ENCODE measurements around the gene CNP.
"Not testable (repeated sequence)": the region's sequence is repeated elsewhere in the genome, so short reads cannot be mapped to it uniquely, and the experiment has no call there.

Gene CNP

DNA sequence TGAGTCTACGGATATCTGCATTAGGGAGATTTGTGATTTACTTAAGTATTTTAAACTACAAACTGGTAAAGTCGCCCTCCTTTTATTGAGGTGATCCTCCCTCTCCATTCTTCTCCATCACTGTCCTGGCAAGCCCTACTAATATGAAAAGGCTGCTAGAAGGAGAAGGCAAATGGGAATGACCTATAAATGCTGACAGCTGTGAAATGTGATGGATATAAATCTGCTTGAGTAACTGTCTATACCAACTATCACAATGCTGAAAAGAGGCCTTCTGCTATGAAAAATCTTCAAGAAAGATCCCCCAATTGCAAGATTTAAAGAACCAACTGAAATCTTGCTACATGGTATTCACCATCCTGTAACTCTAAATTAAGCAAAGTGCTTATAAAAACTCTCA, 35.1 kb downstream of the CNP start:
- DNase-seq (ENCODE audit: low spot score), result no peak
- no peak for FAIRE-seq

DNA sequence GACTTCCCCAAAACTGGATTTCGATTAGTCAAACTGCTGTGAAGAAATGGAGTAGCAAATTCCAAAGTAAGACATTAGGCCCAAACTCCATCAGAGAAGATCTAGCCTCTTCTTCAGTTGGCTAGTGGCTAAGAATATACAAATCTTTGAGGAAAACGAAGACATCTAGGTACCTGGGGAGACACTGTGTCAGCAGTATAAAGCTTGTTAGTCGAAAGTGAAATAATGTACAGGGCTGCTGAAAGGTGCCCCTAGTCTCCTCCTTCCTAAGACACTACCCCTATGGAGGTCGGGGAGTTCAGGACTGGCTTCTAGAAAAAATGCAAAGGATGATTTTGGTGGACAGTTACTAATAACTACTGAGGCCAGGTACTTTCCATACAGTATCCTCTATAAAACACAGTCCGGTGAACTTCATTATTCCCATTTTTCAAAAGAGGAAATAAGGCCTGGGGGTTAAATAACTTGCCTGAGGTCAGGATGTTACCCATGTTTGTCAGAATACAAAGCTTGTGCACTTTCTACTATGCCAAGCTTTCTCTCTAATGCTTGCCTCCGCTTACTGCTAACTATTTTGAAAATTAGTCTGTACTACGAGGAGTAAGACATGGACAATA, 35.7 kb downstream of the CNP start:
- no peak for FAIRE-seq
- no peak for DNase-seq (ENCODE audit: low spot score)

GRCh38 chr17:42002792-42003301, 36.3 kb downstream of the CNP start:
- FAIRE-seq (no peak), DNase-seq (ENCODE audit: low spot score) (peak; percentile 24)

DNA sequence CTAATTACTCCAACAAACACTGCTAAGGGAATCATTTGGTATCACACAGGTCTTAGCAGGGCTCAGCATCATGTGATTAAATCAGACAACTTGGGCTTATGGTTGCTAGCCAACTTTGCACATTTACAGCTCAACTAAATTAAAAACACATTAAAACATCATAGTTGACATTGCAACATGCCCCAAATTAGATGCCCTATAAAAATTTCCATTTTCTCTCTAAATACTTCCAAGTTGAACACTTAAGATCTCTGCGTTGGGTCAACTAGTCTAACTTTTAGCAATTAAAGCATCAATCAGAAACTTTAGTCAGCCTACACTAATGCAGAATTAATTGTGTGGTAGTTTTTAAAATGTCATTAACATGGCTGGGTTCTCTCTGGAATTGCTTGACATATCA, 38.6 kb downstream of the CNP start:
- DNase-seq (ENCODE audit: low spot score), result no peak
- FAIRE-seq, result no peak

GRCh38 chr17:42009170-42009569, 42.6 kb downstream of the CNP start:
- no peak for DNase-seq (ENCODE audit: low spot score)
- FAIRE-seq, result no peak

DNA sequence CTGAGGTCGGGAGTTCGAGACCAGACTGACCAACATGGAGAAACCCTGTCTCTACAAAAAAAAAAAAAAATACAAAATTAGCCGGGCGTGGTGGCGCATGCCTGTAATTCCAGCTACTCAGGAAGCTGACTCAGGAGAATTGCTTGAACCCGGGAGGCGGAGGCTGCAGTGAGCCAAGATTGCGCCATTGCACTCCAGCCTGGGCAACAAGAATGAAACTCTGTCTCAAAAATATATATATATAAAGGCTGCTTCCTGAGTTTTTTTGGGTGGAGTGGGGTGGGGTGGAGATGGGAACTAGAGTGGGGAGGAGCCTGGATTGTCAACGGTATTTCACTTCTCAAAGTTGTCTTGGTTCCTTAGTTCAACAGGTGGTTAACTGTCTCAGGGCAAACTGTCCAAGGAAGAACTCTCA, 43.7 kb downstream of the CNP start:
- not testable (repeated sequence) for DNase-seq (ENCODE audit: low spot score)

DNA sequence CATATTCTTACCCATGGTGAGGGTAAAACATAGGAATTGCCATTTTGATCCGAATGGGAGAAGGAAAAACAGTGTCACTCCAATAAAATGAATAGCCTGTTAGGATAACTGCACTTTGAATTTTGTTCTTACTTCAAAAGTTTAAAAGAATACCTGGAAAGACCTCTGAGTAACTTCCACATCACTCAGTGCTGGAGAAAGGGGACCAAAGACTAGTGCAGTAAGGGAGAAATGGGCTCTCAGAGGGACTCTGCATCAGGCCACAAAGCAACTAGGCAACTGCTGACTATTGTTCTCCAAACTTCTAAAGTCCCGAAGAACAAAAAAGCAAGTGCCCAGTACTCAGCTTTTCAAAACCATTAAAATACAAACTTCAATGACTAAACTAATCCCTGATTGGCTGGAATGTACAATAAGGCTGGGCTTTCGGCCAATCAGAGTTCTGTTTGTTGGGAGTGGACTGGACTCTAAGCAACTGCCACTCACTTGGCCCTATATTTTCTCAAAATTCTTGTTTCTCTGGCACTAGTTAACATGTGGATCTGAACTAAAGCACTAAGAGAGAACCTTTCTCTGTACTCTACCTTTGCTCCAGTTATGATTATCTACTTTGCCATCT, 44.4 kb downstream of the CNP start:
- no peak for FAIRE-seq
- DNase-seq (ENCODE audit: low spot score), result no peak

More for the DNA sequence above, 43.7 kb downstream of the CNP start:
- FAIRE-seq, result not testable (repeated sequence)

- not testable (repeated sequence) for DNase-seq (ENCODE audit: low spot score); FAIRE-seq
Measured at GRCh38 chr17:42012363-42012762, 45.8 kb downstream of the CNP start.

DNA sequence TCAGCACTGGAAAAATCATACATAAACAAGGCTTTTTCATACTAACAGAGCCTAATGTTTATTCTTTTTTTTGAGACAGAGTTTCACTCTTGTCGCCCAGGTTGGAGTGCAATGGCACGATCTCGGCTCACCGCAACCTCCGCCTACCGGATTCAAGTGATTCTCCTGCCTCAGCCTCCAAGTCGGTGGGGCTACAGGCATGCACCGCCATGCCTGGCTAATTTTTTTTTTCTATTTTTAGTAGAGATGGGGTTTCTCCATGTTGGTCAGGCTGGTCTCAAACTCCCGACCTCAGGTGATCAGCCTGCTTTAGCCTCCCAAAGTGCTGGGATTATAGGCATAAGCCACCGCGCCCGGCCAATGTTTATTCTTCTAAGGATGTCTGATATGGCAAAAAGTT, 47.1 kb downstream of the CNP start:
- not testable (repeated sequence) for FAIRE-seq; DNase-seq (ENCODE audit: low spot score)

DNA sequence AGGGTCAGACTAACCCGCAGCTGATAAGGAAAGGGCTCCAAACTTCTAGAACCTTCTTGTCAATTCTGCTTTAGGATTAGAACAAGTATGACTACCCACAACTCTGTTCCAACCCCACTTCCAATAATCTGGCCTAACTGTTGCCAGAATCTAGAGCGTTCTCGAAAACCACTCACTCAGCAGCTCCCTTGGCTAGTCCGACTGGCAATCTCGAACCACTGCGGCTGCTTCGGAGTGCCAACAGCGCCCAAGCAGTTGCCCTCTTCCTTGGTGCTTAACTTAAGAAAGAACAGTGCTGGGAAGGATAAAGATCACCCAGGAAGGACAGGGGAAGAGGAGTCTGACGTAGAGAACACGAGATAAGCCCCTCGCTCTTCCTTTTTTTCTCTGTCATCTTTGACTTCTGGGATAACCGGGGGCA, 49.8 kb downstream of the CNP start:
- no peak for FAIRE-seq
- DNase-seq (ENCODE audit: low spot score), result no peak

GRCh38 chr17:42016941-42017865, 50.6 kb downstream of the CNP start, which contains the start of gene DNAJC7:
Gene DNAJC7 (minus strand): TSS chr17:42017439. CDS start chr17:42017416, 23 bp downstream.
- DNase-seq (ENCODE audit: low spot score), result peak; percentile 77
- FAIRE-seq, result no peak

DNA sequence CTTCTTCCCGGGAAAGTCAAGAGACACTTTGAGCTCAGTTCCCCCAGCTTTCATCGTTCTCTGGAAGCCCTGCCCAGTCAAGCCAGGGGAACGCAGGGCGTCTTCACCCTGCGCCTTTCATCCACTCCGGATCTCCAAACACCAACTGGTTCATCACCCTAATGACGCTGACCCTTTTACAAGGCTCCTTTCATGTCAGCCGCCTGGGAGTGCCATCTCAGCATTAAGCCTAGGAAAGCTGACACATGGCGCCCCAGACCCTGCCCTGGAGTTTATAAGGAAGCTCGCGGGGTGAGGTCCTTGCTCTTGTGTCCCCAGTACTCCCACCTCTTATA, 51.2 kb downstream of the CNP start:
- FAIRE-seq (no peak), DNase-seq (ENCODE audit: low spot score) (no peak)

- FAIRE-seq (no peak), DNase-seq (ENCODE audit: low spot score) (no peak)
Measured at GRCh38 chr17:42018339-42018738, 51.7 kb downstream of the CNP start.

DNA sequence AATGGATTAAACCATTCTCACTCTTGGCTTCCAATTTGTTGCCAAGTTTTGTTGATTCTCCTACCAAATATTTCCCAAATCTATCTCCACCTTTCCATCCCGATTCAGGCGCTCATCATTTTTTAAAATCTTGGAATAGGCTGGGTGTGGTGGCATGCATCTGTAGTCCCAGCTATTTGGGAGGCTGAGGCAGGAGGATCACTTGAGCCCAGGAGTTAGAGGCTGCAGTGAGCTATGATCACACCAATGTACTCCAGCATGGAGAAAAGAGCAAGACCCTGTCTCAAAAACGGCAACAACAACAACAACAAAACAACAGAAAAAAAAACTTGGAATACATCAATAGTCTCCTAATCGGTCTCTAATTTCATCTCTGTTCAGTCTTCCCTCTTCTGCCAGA, 52.4 kb downstream of the CNP start:
- DNase-seq (ENCODE audit: low spot score), result no peak
- FAIRE-seq, result no peak

DNA sequence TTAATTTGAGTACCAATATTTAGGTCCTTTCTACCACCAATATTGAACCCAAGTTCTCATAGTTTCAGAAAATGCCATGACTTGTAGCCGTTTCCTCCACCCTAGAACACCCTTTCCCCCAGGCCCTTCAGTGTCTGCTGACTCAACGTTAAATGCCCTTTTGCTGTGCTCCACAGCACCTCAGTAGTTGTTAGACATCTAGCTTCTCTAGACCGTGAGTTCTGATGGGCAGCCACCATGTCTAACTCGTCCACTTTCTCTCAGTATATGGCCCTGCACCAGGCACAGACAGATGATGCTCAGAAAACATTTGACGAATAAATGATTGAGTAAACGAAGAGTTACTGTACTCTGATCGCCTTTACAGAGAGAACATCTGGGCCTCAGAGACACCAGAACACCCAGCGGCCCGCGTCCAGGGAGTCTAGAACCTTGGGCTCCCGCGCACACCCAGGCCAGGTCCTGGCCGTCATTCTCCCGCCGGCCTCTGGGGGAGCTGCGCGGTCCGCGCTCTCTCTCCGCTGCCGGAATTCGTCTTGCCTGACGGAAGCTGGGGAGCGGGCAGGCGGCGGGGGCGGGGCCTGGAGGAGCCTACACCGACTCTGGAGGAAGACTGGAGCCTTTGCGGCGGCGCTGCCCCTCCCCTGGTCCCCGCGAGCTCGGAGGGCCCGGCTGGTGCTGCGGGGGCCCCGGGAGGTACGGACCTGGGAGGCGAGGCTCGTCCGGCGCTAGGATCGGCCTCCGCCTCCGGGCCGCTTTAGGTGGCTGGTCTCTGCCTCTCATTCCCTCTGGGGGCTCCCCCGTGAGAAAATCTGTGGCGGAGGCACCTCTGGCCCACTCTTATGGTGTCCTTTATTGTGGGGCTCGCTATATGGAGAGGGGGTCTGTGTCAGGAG, 53.2 kb downstream of the CNP start, which contains the start of gene NKIRAS2:
TSS of gene NKIRAS2 (plus strand) at position 582 of the 896 bp plus-strand sequence. CDS start 1,488 bp downstream, outside the sequence.
- FAIRE-seq, result no peak
- DNase-seq (ENCODE audit: low spot score), result peak; percentile 73

GRCh38 chr17:42020845-42021244, 54.2 kb downstream of the CNP start:
- FAIRE-seq, result not testable (repeated sequence)

GRCh38 chr17:42023524-42024349, 57.1 kb downstream of the CNP start:
- FAIRE-seq, result no peak
- no peak for DNase-seq (ENCODE audit: low spot score)

More at GRCh38 chr17:42020845-42021244, 54.2 kb downstream of the CNP start:
- DNase-seq (ENCODE audit: low spot score), result not testable (repeated sequence)

- FAIRE-seq, result no peak
- DNase-seq (ENCODE audit: low spot score), result no peak
Measured at GRCh38 chr17:42025191-42025579, 58.6 kb downstream of the CNP start.

- DNase-seq (ENCODE audit: low spot score), result no peak
- no peak for FAIRE-seq
Measured at GRCh38 chr17:42025936-42026335, 59.3 kb downstream of the CNP start.

Measured in RCC 7860 (cell line).